ENCODE results near the gene SDS. TPM values are rescaled to one million over a fixed set of nuclear protein-coding genes. Genes with fewer than 3 reads are reported as not detected.

The SDS gene
- total and polyA plus RNA-seq, 2 experiments from 2014 or later, result 0.57 TPM; not detected in 1

DNA sequence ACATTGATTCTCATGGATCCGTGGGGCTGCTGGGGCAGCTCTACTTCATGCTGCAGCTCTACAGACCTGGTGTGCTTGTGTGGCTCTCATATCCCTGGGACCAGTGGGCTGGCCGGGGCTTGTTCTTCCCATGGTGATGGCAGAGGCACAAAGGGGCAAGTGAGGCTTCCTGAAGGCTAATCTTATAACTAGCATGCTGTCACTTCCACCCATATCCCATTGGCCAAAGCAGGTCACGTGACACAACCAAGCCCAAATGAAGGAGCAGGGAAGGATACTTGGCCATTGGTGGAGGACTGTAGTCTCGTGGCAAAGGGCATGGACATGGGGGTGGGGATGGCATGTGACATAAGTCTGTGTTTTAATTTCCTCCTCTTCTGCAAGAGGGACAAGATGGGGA lies 35.4 kb downstream of the SDS start:
- Histone ChIP-seq H3K36me3 (ENCODE audit: insufficient read depth) (no peaks in the 10 kb centered on the region), H3K27me3 (ENCODE audit: insufficient read depth) (no peaks in the 10 kb centered on the region), H3K27ac (ENCODE audit: low read depth) (no peak overlapping the region), H4K20me1 (replicated peaks; ENCODE audit: insufficient read depth) (peaks cover 4% of the 10 kb centered on the region; the same call in 1 of the 2 replicates), H3K4me2 (no peak overlapping the region), H3K9me2 (ENCODE audit: insufficient read depth) (no peaks in the 10 kb centered on the region), H2AFZ (no peak overlapping the region), H3K4me3 (no peak overlapping the region), H3K79me2 (replicated peaks; ENCODE audit: insufficient read depth) (no peaks in the 10 kb centered on the region), H3K4me1 (ENCODE audit: insufficient read depth) (no peaks in the 10 kb centered on the region), H3F3A (replicated peaks; ENCODE audit: low read depth) (no peaks in the 10 kb centered on the region)
- TF ChIP-seq, protein P1, sequence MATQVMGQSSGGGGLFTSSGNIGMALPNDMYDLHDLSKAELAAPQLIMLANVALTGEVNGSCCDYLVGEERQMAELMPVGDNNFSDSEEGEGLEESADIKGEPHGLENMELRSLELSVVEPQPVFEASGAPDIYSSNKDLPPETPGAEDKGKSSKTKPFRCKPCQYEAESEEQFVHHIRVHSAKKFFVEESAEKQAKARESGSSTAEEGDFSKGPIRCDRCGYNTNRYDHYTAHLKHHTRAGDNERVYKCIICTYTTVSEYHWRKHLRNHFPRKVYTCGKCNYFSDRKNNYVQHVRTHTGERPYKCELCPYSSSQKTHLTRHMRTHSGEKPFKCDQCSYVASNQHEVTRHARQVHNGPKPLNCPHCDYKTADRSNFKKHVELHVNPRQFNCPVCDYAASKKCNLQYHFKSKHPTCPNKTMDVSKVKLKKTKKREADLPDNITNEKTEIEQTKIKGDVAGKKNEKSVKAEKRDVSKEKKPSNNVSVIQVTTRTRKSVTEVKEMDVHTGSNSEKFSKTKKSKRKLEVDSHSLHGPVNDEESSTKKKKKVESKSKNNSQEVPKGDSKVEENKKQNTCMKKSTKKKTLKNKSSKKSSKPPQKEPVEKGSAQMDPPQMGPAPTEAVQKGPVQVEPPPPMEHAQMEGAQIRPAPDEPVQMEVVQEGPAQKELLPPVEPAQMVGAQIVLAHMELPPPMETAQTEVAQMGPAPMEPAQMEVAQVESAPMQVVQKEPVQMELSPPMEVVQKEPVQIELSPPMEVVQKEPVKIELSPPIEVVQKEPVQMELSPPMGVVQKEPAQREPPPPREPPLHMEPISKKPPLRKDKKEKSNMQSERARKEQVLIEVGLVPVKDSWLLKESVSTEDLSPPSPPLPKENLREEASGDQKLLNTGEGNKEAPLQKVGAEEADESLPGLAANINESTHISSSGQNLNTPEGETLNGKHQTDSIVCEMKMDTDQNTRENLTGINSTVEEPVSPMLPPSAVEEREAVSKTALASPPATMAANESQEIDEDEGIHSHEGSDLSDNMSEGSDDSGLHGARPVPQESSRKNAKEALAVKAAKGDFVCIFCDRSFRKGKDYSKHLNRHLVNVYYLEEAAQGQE (IDR thresholded peaks at IDR 0.05; ENCODE audit: unreplicated experiment), result no peak
- no peak for TF ChIP-seq EZH2 (IDR thresholded peaks at IDR 0.05; ENCODE audit: low read depth, unreplicated experiment)
- DNase-seq (ENCODE audit: low spot score) (no peak), ATAC-seq (no peak)
- Mint-ChIP-seq H3K27ac (no peak overlapping the region), H3K36me3 (ENCODE audit: low read depth) (peaks cover 3% of the 10 kb centered on the region; the same call in 1 of the 3 replicates), H3K27me3 (ENCODE audit: insufficient read depth, low read depth, poor library complexity) (peaks cover 11% of the 10 kb centered on the region), H3K4me1 (no peaks in the 10 kb centered on the region; the same call in 1 of the 3 replicates), H3K9me3 (no peaks in the 10 kb centered on the region; the same call in 2 of the 3 replicates), H3K4me3 (no peak overlapping the region)

DNA sequence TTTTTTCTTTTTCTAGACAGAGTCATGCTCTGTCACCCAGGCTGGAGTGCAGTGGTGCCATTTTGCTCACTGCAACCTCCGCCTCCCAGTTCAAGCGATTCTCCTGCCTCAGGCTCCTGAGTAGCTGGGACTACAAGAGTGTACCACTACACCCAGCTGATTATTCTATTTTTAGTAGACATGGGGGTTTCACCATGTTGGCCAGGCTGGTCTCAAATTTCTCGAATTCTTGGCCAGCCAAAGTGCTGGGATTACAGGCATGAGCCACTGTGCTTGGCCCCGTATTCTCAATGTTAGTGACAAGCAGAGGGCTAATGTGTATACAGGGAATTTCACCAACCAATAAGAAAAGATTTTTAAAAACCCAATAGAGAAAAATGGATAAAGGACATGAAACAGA lies 36.9 kb downstream of the SDS start:
- Mint-ChIP-seq H3K27ac (no peak overlapping the region; the same call in 1 of the 2 replicates), H3K36me3 (ENCODE audit: low read depth) (peaks cover 3% of the 10 kb centered on the region; the same call in 2 of the 3 replicates), H3K9me3 (no peaks in the 10 kb centered on the region; the same call in 2 of the 3 replicates), H3K4me3 (no peak overlapping the region), H3K27me3 (ENCODE audit: insufficient read depth, low read depth, poor library complexity) (peaks cover 10% of the 10 kb centered on the region), H3K4me1 (no peaks in the 10 kb centered on the region; the same call in 1 of the 3 replicates)
- ATAC-seq (no peak), DNase-seq (ENCODE audit: low spot score) (no peak)
- no peak overlapping the region for H2AFZ ChIP-seq
- no peaks in the 10 kb centered on the region for H3K79me2 ChIP-seq (replicated peaks; ENCODE audit: insufficient read depth)
- peaks cover 4% of the 10 kb centered on the region; the same call in 1 of the 2 replicates for H4K20me1 ChIP-seq (replicated peaks; ENCODE audit: insufficient read depth)
- H3K4me1 ChIP-seq (ENCODE audit: insufficient read depth), result no peaks in the 10 kb centered on the region
- TF ChIP-seq, protein P1 (IDR thresholded peaks at IDR 0.05; ENCODE audit: unreplicated experiment), result no peak
- H3K9me2 ChIP-seq (ENCODE audit: insufficient read depth), result no peaks in the 10 kb centered on the region
- H3K27ac ChIP-seq (ENCODE audit: low read depth), result no peak overlapping the region
- no peaks in the 10 kb centered on the region for H3F3A ChIP-seq (replicated peaks; ENCODE audit: low read depth)
- no peaks in the 10 kb centered on the region for H3K36me3 ChIP-seq (ENCODE audit: insufficient read depth)
- H3K4me3 ChIP-seq, result no peak overlapping the region
- H3K4me2 ChIP-seq, result no peak overlapping the region
- H3K27me3 ChIP-seq (ENCODE audit: insufficient read depth), result no peaks in the 10 kb centered on the region

Data from GM23338 (cell line).